ENCODE results near the gene SH3RF3. TPM values are rescaled to one million over a fixed set of nuclear protein-coding genes. Genes with fewer than 3 reads are reported as not detected.

SH3RF3 gene
- total RNA-seq, 1 donor from 2014 or later = 7.4 TPM

- no peak for ATAC-seq
- Histone ChIP-seq H3K27ac (no peak overlapping the region), H3K4me3 (no peak overlapping the region), H3K4me1 (no peaks in the 10 kb centered on the region), H3K9me3 (no peaks in the 10 kb centered on the region), H3K27me3 (no peaks in the 10 kb centered on the region), H3K36me3 (no peaks in the 10 kb centered on the region)
- TF ChIP-seq CTCF (IDR thresholded peaks at IDR 0.05) = no peak
- intact Hi-C loops (cut with DNase I) = no loop called here
- DNase-seq = no peak
Measured at GRCh38 chr2:109143214-109144187, 14.5 kb downstream of the SH3RF3 start.

- DNase-seq (no peak), ATAC-seq (no peak)
- no peak for TF ChIP-seq CTCF (IDR thresholded peaks at IDR 0.05)
- intact Hi-C loops (cut with DNase I) = no loop called here
- Histone ChIP-seq H3K9me3 (no peaks in the 10 kb centered on the region), H3K4me3 (no peak overlapping the region), H3K27me3 (no peaks in the 10 kb centered on the region), H3K36me3 (no peaks in the 10 kb centered on the region), H3K27ac (no peak overlapping the region), H3K4me1 (no peaks in the 10 kb centered on the region)
Measured at GRCh38 chr2:109144271-109144670, 15.3 kb downstream of the SH3RF3 start.

GRCh38 chr2:109144721-109145120 lies 15.7 kb downstream of the SH3RF3 start:
- ATAC-seq (peak; percentile 20), DNase-seq (no peak)
- intact Hi-C loops (cut with DNase I) = no loop called here
- no peaks in the 10 kb centered on the region for H3K9me3 ChIP-seq
- no peak overlapping the region for H3K4me3 ChIP-seq
- H3K36me3 ChIP-seq = no peaks in the 10 kb centered on the region
- no peak for TF ChIP-seq CTCF (IDR thresholded peaks at IDR 0.05)
- H3K27me3 ChIP-seq = no peaks in the 10 kb centered on the region
- no peaks in the 10 kb centered on the region for H3K4me1 ChIP-seq
- H3K27ac ChIP-seq = no peak overlapping the region

GRCh38 chr2:109145286-109145685 lies 16.3 kb downstream of the SH3RF3 start:
- DNase-seq = no peak
- no peak overlapping the region for H3K27ac ChIP-seq
- H3K27me3 ChIP-seq = no peaks in the 10 kb centered on the region
- no peaks in the 10 kb centered on the region for H3K36me3 ChIP-seq
- no peak for TF ChIP-seq CTCF (IDR thresholded peaks at IDR 0.05)
- no peaks in the 10 kb centered on the region for H3K9me3 ChIP-seq
- no peak for ATAC-seq
- no peak overlapping the region for H3K4me3 ChIP-seq
- no peaks in the 10 kb centered on the region for H3K4me1 ChIP-seq
- intact Hi-C loops (cut with DNase I) = no loop called here

- intact Hi-C loops (cut with DNase I) = no loop called here
- H3K27ac ChIP-seq = no peak overlapping the region
- H3K4me3 ChIP-seq = no peak overlapping the region
- ATAC-seq = no peak
- no peak for DNase-seq
- no peaks in the 10 kb centered on the region for H3K27me3 ChIP-seq
- no peaks in the 10 kb centered on the region for H3K36me3 ChIP-seq
- TF ChIP-seq CTCF (IDR thresholded peaks at IDR 0.05) = no peak
- no peaks in the 10 kb centered on the region for H3K4me1 ChIP-seq
- no peaks in the 10 kb centered on the region for H3K9me3 ChIP-seq
Measured at GRCh38 chr2:109147405-109147804, 18.4 kb downstream of the SH3RF3 start.
